GM18873 (cell line): ENCODE measurements around the gene RPS6KA6.

Source experiments
- ATAC-seq: cut with Tn5 transposase; IDR thresholded peaks from one replicate; pipeline ENCODE4 v1.9.1; 2021; ENCODE audit warnings: mild to moderate bottlenecking, moderate library complexity, moderate number of reproducible peaks; ENCODE audit not compliant: unreplicated experiment, low FRiP score

RPS6KA6 gene

GRCh38 chrX:84187533-84188319 lies at the start of gene RPS6KA6:
RPS6KA6 (minus strand) TSS chrX:84188199; CDS start chrX:84187899, 300 bp downstream.
- peak; percentile 40 for ATAC-seq

- ATAC-seq: no peak
Measured at GRCh38 chrX:84224741-84225140, 36.7 kb upstream of the RPS6KA6 start.

- ATAC-seq: no peak
Measured at GRCh38 chrX:84223261-84223660, 35.3 kb upstream of the RPS6KA6 start.

- ATAC-seq: no peak
Measured at GRCh38 chrX:84221181-84221580, 33.2 kb upstream of the RPS6KA6 start.

GRCh38 chrX:84219551-84219950 lies 31.6 kb upstream of the RPS6KA6 start:
- no peak for ATAC-seq

- no peak for ATAC-seq
Measured at GRCh38 chrX:84218726-84219125, 30.7 kb upstream of the RPS6KA6 start.

- ATAC-seq: no peak
Measured at GRCh38 chrX:84216881-84217280, 28.9 kb upstream of the RPS6KA6 start.

GRCh38 chrX:84216406-84216805 lies 28.4 kb upstream of the RPS6KA6 start:
- ATAC-seq: no peak

GRCh38 chrX:84205276-84205675 lies 17.3 kb upstream of the RPS6KA6 start:
- no peak for ATAC-seq

GRCh38 chrX:84199688-84200087 lies 11.7 kb upstream of the RPS6KA6 start:
- ATAC-seq: no peak

GRCh38 chrX:84197550-84197949 lies 9.6 kb upstream of the RPS6KA6 start:
- ATAC-seq: no peak

GRCh38 chrX:84192006-84192405 lies 4.0 kb upstream of the RPS6KA6 start:
- ATAC-seq: no peak

GRCh38 chrX:84189125-84189524 lies 1.1 kb upstream of the RPS6KA6 start:
- no peak for ATAC-seq

- ATAC-seq: peak; percentile 55
Measured at GRCh38 chrX:84188320-84188834, 378 bp upstream of the RPS6KA6 start.

GRCh38 chrX:84186603-84187532 lies 1.1 kb downstream of the RPS6KA6 start:
- peak; percentile 1 for ATAC-seq

- no peak for ATAC-seq
Measured at GRCh38 chrX:84182516-84182915, 5.5 kb downstream of the RPS6KA6 start.

GRCh38 chrX:84175958-84176357 lies 12.0 kb downstream of the RPS6KA6 start:
- no peak for ATAC-seq

- no peak for ATAC-seq
Measured at GRCh38 chrX:84175274-84175673, 12.7 kb downstream of the RPS6KA6 start.

- ATAC-seq: no peak
Measured at GRCh38 chrX:84174348-84174747, 13.7 kb downstream of the RPS6KA6 start.

GRCh38 chrX:84170931-84171330 lies 17.1 kb downstream of the RPS6KA6 start:
- no peak for ATAC-seq

- ATAC-seq: no peak
Measured at GRCh38 chrX:84168574-84168973, 19.4 kb downstream of the RPS6KA6 start.
